ENCODE measurements around the gene CD200R1L. TPM values are rescaled to one million over a fixed set of nuclear protein-coding genes. Genes with fewer than 3 reads are reported as not detected.

The CD200R1L gene
- total RNA-seq, 1 experiment from 2014 or later = not detected

- no peaks in the 10 kb centered on the region for H3K27me3 ChIP-seq (ENCODE audit: control insufficient read depth, insufficient read depth, low read length)
- in situ Hi-C loops (cut with HindIII; ENCODE audit: low pct_unique_long_range_greater_than_20kb, low sequenced_read_pairs) (no loop called here), intact Hi-C loops (cut with micrococcal nuclease; ENCODE audit: unreplicated experiment) (no loop called here)
- DNase-seq (ENCODE audit: low read depth, low spot score) (no peak), ATAC-seq (no peak)
- ChIA-PET CTCF (no interaction called here), POLR2A (no interaction called here)
- BruUV-seq (replicated peaks) = no TSS peak
- no peak overlapping the region for H3K27ac ChIP-seq (ENCODE audit: low read length)
- no peaks in the 10 kb centered on the region for H3K4me1 ChIP-seq (ENCODE audit: control insufficient read depth, insufficient read depth, low read length)
- H3K4me3 ChIP-seq (ENCODE audit: low read depth in 2 of 2, low read length in 2 of 2) = no peak overlapping the region
- H3K9me3 ChIP-seq (ENCODE audit: control insufficient read depth, insufficient read depth, low read depth, low read length) = no peaks in the 10 kb centered on the region
- H3K36me3 ChIP-seq (ENCODE audit: control insufficient read depth, insufficient read depth, low read length) = no peaks in the 10 kb centered on the region
- TF ChIP-seq POLR2AphosphoS5 (IDR thresholded peaks at IDR 0.05; ENCODE audit: low read depth, low read length) (no peak), REST (IDR thresholded peaks at IDR 0.05; ENCODE audit: insufficient read depth in 1 of 2, low read depth in 2 of 2, low read length in 1 of 2) (no peak), SIN3A (IDR thresholded peaks at IDR 0.05; ENCODE audit: borderline replicate concordance, insufficient read depth, low read depth, low read length) (no peak), CTCF (IDR thresholded peaks at IDR 0.05) (no peak), TCF7L2 (IDR thresholded peaks at IDR 0.05; ENCODE audit: low read depth, low read length) (no peak)
Measured at GRCh38 chr3:112770032-112770626, 76.5 kb downstream of the CD200R1L start.

GRCh38 chr3:112769286-112769978 lies 77.2 kb downstream of the CD200R1L start:
- no peaks in the 10 kb centered on the region for H3K27me3 ChIP-seq (ENCODE audit: control insufficient read depth, insufficient read depth, low read length)
- H3K9me3 ChIP-seq (ENCODE audit: control insufficient read depth, insufficient read depth, low read depth, low read length) = no peaks in the 10 kb centered on the region
- in situ Hi-C loops (cut with HindIII; ENCODE audit: low pct_unique_long_range_greater_than_20kb, low sequenced_read_pairs) = no loop called here
- POLR2A ChIA-PET = no interaction called here
- no peak overlapping the region for H3K4me3 ChIP-seq (ENCODE audit: low read depth in 2 of 2, low read length in 2 of 2)
- TF ChIP-seq TCF7L2 (IDR thresholded peaks at IDR 0.05; ENCODE audit: low read depth, low read length) = no peak
- no peak for TF ChIP-seq SIN3A (IDR thresholded peaks at IDR 0.05; ENCODE audit: borderline replicate concordance, insufficient read depth, low read depth, low read length)
- no peak for TF ChIP-seq POLR2AphosphoS5 (IDR thresholded peaks at IDR 0.05; ENCODE audit: low read depth, low read length)
- TF ChIP-seq CTCF (IDR thresholded peaks at IDR 0.05) = no peak
- TF ChIP-seq REST (IDR thresholded peaks at IDR 0.05; ENCODE audit: insufficient read depth in 1 of 2, low read depth in 2 of 2, low read length in 1 of 2) = no peak
- intact Hi-C loops (cut with micrococcal nuclease; ENCODE audit: unreplicated experiment) = no loop called here
- CTCF ChIA-PET = no interaction called here
- H3K4me1 ChIP-seq (ENCODE audit: control insufficient read depth, insufficient read depth, low read length) = no peaks in the 10 kb centered on the region
- no TSS peak for BruUV-seq (replicated peaks)
- H3K27ac ChIP-seq (ENCODE audit: low read length) = no peak overlapping the region
- DNase-seq (ENCODE audit: low read depth, low spot score) (no peak), ATAC-seq (no peak)
- H3K36me3 ChIP-seq (ENCODE audit: control insufficient read depth, insufficient read depth, low read length) = no peaks in the 10 kb centered on the region

Data from Panc1 (cell line).